Calu3 (cell line): Measurements from ENCODE around the gene PILRA. TPM values are rescaled to one million over a fixed set of nuclear protein-coding genes. Genes with fewer than 3 reads are reported as not detected.

Source experiments
- BruUV-seq: library from RNA; stranded (reverse); fragments of 400-500 nt; replicated peaks from 2 replicates; lab custom pipeline; 2021; lab: Mats Ljungman, UMichigan
- CTCF ChIA-PET: fragments of 300-600 bp; sonication (Branson Sonifier 250); formaldehyde crosslinking; loops from one replicate; lab custom pipeline; 2022; ENCODE audit warnings: antibody characterized with exemption; lab: Charles Lee
- DNase-seq: peaks from one replicate; pipeline ENCODE4 v3.0.0; 2022
- H3K27ac Mint-ChIP-seq: one replicate; pipeline ENCODE4 v1.8.0; 2022; ENCODE audit warnings: mixed read lengths; ENCODE audit not compliant: unreplicated experiment
- H3K27me3 Mint-ChIP-seq: one replicate; pipeline ENCODE4 v1.8.0; 2022; ENCODE audit warnings: mixed read lengths; ENCODE audit not compliant: unreplicated experiment
- H3K36me3 Mint-ChIP-seq: one replicate; pipeline ENCODE4 v1.8.0; 2022; ENCODE audit warnings: mild to moderate bottlenecking, moderate library complexity, mixed read lengths; ENCODE audit not compliant: insufficient read depth, unreplicated experiment
- H3K4me1 Mint-ChIP-seq: one replicate; pipeline ENCODE4 v1.8.0; 2022; ENCODE audit warnings: mild to moderate bottlenecking, low read depth, mixed read lengths; ENCODE audit not compliant: unreplicated experiment
- H3K4me3 Mint-ChIP-seq: one replicate; pipeline ENCODE4 v1.8.0; 2022; ENCODE audit warnings: mild to moderate bottlenecking, low read depth, moderate library complexity, mixed read lengths; ENCODE audit not compliant: unreplicated experiment
- H3K9me3 Mint-ChIP-seq: one replicate; pipeline ENCODE4 v1.8.0; 2022; ENCODE audit warnings: low read depth, mixed read lengths; ENCODE audit not compliant: unreplicated experiment
- CTCF ChIP-seq: fragments of 200-600 bp; IDR thresholded peaks from one replicate; pipeline ENCODE4 v1.8.0; 2022; ENCODE audit warnings: antibody characterized with exemption; ENCODE audit not compliant: unreplicated experiment
- intact Hi-C: fragments of 100-400 bp; cut with micrococcal nuclease; formaldehyde crosslinking; loops from one replicate; pipeline ENCODE4 v1.10.0; 2022; ENCODE audit not compliant: unreplicated experiment
- total RNA-seq: library from RNA; stranded (reverse); gene quantifications from 2 replicates; pipeline ENCODE4 v1.2.3, GENCODE V29; 2022

The PILRA gene
- total RNA-seq, 1 experiment from 2014 or later = 3.1 TPM

DNA sequence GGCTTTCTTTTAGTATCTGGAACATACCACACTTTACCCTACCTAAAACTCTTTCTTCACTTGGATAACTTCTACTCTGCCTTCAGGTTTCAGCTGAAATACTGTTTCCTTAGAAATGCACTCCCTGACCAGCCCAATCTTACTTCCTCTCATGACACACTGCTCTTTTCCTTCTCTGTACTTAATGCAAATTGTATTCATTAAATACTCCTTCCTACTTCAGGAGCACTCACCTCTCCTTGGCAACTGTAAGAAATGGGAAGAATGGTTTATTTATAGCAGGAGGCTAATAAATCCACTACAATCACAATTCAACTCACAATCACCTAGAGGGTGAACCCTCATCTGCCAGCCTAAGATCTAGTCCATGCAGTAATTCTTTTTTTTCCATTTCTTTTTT is 40.1 kb downstream of the PILRA start:
- Mint-ChIP-seq H3K4me1 (no peaks in the 10 kb centered on the region), H3K9me3 (no peaks in the 10 kb centered on the region), H3K27me3 (no peaks in the 10 kb centered on the region), H3K27ac (no peak overlapping the region), H3K36me3 (no peaks in the 10 kb centered on the region), H3K4me3 (no peak overlapping the region)
- BruUV-seq = no TSS peak
- intact Hi-C loops = no loop called here
- no peak for TF ChIP-seq CTCF
- DNase-seq = no peak
- CTCF ChIA-PET = no interaction called here

- H3K27me3 Mint-ChIP-seq = no peaks in the 10 kb centered on the region
- no peak for DNase-seq
Measured at GRCh38 chr7:100413889-100414288, 40.6 kb downstream of the PILRA start.

DNA sequence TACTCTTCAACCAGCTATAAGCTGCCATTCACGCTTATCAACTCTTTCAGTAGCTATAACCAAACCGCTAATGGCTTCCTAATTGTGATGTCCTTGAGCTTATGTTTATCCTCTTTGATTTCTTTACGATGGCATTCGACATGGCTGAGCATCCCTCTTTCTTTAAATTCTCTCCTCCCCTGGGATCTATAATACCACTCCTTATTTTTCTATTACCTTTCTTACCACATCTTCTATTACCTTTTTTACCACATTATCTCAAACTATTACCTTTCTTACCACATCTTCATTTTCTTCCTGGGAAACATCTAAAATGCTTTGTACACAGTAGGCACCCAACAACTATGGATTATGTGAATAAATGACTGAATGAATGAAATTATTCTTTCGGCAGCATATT is 42.2 kb downstream of the PILRA start:
- no peaks in the 10 kb centered on the region for H3K36me3 Mint-ChIP-seq
- H3K27me3 Mint-ChIP-seq = no peaks in the 10 kb centered on the region
- no peak overlapping the region for H3K27ac Mint-ChIP-seq
- CTCF ChIA-PET = interaction anchor here (0.8 to 1.3 kb wide), 2 partner anchors 8 to 15 kb away, joined by 3 to 4 read pairs; partner anchors contain the start of gene MEPCE
- no peak for DNase-seq
- intact Hi-C loops = no loop called here
- no peak for TF ChIP-seq CTCF
- no peak overlapping the region for H3K4me3 Mint-ChIP-seq
- H3K4me1 Mint-ChIP-seq = no peaks in the 10 kb centered on the region
- BruUV-seq = no TSS peak
- H3K9me3 Mint-ChIP-seq = no peaks in the 10 kb centered on the region

More at GRCh38 chr7:100413889-100414288, 40.6 kb downstream of the PILRA start:
- Mint-ChIP-seq H3K36me3 (no peaks in the 10 kb centered on the region), H3K4me3 (no peak overlapping the region), H3K27ac (no peak overlapping the region), H3K4me1 (no peaks in the 10 kb centered on the region), H3K9me3 (no peaks in the 10 kb centered on the region)
- no TSS peak for BruUV-seq
- CTCF ChIA-PET = no interaction called here
- no peak for TF ChIP-seq CTCF
- intact Hi-C loops = no loop called here

- TF ChIP-seq CTCF = no peak
- Mint-ChIP-seq H3K4me1 (no peaks in the 10 kb centered on the region), H3K27ac (no peak overlapping the region), H3K9me3 (no peaks in the 10 kb centered on the region), H3K4me3 (no peak overlapping the region), H3K27me3 (no peaks in the 10 kb centered on the region), H3K36me3 (no peaks in the 10 kb centered on the region)
- CTCF ChIA-PET = no interaction called here
- BruUV-seq = no TSS peak
- intact Hi-C loops = no loop called here
- no peak for DNase-seq
Measured at GRCh38 chr7:100418930-100419659, 45.8 kb downstream of the PILRA start.
